C4-2B (cell line): ENCODE data around the gene TCP11.

ENCODE experiments used
- ZFX ChIP-seq: fragments of 450-650 bp; IDR thresholded peaks from 2 replicates; pipeline ENCODE4 v1.6.1; 2017
- TF ChIP-seq, protein P1 (sequence below): fragments of 450-650 bp; conservative IDR thresholded peaks from 2 replicates; pipeline ENCODE4 v1.5.1; 2017; ENCODE audit warnings: mild to moderate bottlenecking

DNA sequence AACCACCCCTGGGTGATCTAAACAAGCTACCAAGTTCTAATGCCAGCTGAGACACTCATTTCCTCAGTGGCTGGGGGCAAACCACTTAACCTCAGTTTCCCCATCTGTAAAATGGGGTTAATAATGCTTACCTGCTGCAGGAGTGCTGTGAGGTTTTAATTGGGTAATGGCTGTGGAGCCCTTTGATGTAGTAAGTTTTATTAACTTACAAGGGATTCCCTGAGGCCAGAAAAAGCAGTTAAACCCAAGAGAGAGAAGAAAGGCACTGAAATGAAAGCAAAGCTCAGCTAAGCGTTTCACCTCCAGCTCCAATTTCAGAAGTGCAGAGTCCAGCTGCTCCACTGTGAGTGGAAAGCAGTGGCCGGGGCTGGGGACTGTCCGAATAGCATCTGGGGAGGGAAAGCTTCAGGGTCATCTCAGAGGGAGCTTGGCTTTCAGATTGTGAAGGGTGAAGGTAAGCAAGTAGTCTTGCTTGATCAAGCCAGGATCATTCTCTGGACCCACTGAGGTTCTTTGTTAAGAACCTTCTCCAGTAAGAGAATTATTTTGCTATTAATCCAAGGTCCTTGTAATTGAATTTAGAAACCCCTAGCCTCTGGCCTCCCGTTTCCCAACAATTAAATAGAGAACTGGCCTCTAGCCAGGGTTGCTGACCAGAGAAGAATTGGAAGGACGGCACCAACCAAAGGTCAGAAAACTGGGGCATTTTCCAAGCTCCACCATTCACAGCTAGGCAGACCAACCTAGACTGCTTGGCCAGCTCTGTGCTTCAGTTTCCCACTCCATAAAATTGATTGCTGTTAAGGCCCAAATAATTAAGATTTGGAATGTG lies 20.9 kb upstream of the TCP11 start:
- TF ChIP-seq, protein P1, sequence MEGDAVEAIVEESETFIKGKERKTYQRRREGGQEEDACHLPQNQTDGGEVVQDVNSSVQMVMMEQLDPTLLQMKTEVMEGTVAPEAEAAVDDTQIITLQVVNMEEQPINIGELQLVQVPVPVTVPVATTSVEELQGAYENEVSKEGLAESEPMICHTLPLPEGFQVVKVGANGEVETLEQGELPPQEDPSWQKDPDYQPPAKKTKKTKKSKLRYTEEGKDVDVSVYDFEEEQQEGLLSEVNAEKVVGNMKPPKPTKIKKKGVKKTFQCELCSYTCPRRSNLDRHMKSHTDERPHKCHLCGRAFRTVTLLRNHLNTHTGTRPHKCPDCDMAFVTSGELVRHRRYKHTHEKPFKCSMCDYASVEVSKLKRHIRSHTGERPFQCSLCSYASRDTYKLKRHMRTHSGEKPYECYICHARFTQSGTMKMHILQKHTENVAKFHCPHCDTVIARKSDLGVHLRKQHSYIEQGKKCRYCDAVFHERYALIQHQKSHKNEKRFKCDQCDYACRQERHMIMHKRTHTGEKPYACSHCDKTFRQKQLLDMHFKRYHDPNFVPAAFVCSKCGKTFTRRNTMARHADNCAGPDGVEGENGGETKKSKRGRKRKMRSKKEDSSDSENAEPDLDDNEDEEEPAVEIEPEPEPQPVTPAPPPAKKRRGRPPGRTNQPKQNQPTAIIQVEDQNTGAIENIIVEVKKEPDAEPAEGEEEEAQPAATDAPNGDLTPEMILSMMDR: no peak
- TF ChIP-seq ZFX: no peak
